ENCODE data around the gene DNAJB13.

The DNAJB13 gene

DNA sequence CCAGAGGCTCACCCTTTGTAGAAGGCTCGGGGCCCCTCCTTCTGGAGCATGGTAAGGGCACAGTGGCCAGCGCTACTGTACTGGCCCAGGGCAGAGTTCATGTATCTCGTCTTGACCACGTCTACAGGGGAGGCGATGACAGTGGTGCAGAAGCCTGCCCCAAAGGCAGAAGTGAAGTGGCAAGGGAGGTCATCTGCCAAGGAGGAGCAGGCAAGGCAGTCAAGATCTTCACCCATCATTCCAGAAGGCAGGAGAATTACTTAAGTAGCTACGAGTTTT is 24.6 kb downstream of the DNAJB13 start:
- Histone ChIP-seq H3K27ac (ENCODE audit: low read depth, low read length) (no peak overlapping the region), H3K27me3 (ENCODE audit: control insufficient read depth in 1 of 2, insufficient read depth in 2 of 2, low read length in 2 of 2) (no peaks in the 10 kb centered on the region), H3K9me3 (ENCODE audit: control insufficient read depth in 1 of 2, low read length in 2 of 2) (no peaks in the 10 kb centered on the region), H3K9ac (ENCODE audit: low read depth in 1 of 2, low read length in 2 of 2) (no peak overlapping the region), H3K36me3 (ENCODE audit: control insufficient read depth in 1 of 2, insufficient read depth in 2 of 2, low read length in 2 of 2) (peaks cover 44 to 47% of the 10 kb centered on the region in 2 donors), H3K4me3 (ENCODE audit: low read depth in 1 of 2, low read length in 2 of 2) (no peak overlapping the region), H3K4me1 (ENCODE audit: control insufficient read depth in 1 of 2, insufficient read depth in 2 of 2, low read length in 2 of 2) (peaks cover 40 to 55% of the 10 kb centered on the region in 2 donors)

DNA sequence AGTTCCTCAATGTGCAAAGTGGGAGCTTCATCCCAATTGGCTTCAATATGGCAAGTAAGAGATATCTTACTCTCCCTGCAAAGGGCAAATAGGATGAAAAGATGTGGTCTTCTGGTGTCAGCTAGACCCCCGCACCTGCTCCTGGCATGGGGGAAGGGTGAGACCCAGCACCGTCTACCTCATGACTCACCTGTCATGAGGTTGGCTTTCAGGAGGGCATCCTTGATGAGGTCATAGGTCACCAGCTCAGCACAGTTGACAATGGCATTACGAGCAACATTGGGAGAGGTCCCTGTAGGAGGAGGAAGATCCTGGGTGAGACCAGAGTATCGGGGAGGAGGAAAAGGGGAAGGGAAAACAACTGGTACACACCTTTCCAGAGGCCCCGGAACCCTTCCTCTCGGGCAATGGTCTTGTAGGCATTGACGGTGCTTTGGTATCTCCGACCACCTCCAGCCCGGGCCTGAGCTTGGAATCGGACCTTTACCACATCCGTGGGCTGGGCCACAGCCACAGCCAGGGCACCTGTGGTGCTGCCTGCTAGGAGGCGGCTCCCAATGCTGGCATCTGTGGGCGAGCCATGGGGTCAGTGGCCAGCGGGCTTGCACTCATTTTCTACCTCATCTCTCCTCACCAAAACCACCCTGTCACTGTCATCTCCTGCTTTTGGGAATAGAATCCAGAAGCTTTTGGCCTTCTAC is 25.8 kb downstream of the DNAJB13 start:
- no peaks in the 10 kb centered on the region for H3K9me3 ChIP-seq (ENCODE audit: control insufficient read depth in 1 of 2, low read length in 2 of 2)
- H3K9ac ChIP-seq (ENCODE audit: low read depth in 1 of 2, low read length in 2 of 2): no peak overlapping the region
- peaks cover 52 to 66% of the 10 kb centered on the region in 2 donors for H3K4me1 ChIP-seq (ENCODE audit: control insufficient read depth in 1 of 2, insufficient read depth in 2 of 2, low read length in 2 of 2)
- H3K36me3 ChIP-seq (ENCODE audit: control insufficient read depth in 1 of 2, insufficient read depth in 2 of 2, low read length in 2 of 2): peaks cover 44 to 47% of the 10 kb centered on the region in 2 donors
- H3K4me3 ChIP-seq (ENCODE audit: low read depth in 1 of 2, low read length in 2 of 2): no peak overlapping the region
- H3K27ac ChIP-seq (ENCODE audit: low read depth, low read length): no peak overlapping the region
- H3K27me3 ChIP-seq (ENCODE audit: control insufficient read depth in 1 of 2, insufficient read depth in 2 of 2, low read length in 2 of 2): no peaks in the 10 kb centered on the region

DNA sequence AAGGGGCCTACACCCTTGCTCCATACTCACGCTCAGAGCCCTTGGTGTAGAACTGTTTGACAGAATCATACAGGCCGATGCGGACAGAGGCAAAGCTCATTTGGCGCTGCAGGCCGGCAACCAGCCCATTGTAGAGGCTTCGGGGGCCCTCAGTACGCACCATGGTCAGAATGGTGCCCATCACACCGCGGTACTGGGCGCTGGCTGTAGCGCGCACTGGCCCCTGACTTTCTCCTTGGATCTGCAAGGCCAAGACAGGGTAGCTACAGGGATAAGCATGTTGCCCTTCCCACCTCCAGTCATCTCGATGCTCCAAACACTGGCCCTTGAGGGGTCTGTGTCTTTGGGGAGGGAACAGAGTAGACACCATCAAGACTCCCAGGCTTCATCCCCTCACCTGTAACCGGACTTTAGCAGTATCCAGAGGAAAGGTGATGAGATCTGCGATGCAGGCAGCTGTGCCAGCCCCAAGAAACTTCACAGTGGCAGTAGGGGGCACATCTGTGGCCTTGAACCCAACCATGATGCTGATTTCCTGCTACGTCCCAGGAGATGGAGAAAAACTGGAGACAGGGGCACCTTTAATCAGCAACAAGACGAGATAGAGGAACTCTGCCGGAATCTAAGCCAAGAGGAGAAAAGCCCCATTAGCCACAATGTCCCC is 27.2 kb downstream of the DNAJB13 start:
- no peak overlapping the region for H3K27ac ChIP-seq (ENCODE audit: low read depth, low read length)
- H3K9ac ChIP-seq (ENCODE audit: low read depth in 1 of 2, low read length in 2 of 2): no peak overlapping the region
- peaks cover 54 to 60% of the 10 kb centered on the region in 2 donors for H3K4me1 ChIP-seq (ENCODE audit: control insufficient read depth in 1 of 2, insufficient read depth in 2 of 2, low read length in 2 of 2)
- no peaks in the 10 kb centered on the region for H3K27me3 ChIP-seq (ENCODE audit: control insufficient read depth in 1 of 2, insufficient read depth in 2 of 2, low read length in 2 of 2)
- H3K4me3 ChIP-seq (ENCODE audit: low read depth in 1 of 2, low read length in 2 of 2): no peak overlapping the region
- no peaks in the 10 kb centered on the region for H3K9me3 ChIP-seq (ENCODE audit: control insufficient read depth in 1 of 2, low read length in 2 of 2)
- peaks cover 44 to 47% of the 10 kb centered on the region in 2 donors for H3K36me3 ChIP-seq (ENCODE audit: control insufficient read depth in 1 of 2, insufficient read depth in 2 of 2, low read length in 2 of 2)

DNA sequence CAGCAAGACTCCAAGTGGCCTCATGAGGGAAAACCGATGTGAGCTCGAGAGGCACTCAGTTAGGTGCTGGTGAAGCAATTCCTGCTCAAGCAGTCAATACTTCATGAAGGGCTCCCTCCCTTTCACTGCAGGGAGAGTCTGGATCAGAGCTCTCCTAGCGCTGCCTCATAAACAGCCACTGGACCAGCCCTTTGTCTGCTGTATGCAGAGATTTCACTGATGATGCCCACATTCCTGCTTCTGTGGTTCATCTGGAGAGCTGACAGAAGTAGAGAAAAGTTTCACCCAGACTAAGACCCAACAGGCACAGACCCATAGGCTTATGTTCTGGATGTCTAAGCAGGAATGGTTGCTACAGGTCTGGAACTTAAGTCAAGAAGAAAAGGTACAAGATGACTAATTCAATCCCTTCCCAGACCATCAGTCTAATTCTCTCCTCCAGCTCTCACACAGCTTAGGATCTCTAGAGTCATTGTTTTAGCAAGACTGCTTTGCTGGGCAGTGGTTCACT is 27.8 kb downstream of the DNAJB13 start:
- peaks cover 50 to 55% of the 10 kb centered on the region in 2 donors for H3K4me1 ChIP-seq (ENCODE audit: control insufficient read depth in 1 of 2, insufficient read depth in 2 of 2, low read length in 2 of 2)

DNA sequence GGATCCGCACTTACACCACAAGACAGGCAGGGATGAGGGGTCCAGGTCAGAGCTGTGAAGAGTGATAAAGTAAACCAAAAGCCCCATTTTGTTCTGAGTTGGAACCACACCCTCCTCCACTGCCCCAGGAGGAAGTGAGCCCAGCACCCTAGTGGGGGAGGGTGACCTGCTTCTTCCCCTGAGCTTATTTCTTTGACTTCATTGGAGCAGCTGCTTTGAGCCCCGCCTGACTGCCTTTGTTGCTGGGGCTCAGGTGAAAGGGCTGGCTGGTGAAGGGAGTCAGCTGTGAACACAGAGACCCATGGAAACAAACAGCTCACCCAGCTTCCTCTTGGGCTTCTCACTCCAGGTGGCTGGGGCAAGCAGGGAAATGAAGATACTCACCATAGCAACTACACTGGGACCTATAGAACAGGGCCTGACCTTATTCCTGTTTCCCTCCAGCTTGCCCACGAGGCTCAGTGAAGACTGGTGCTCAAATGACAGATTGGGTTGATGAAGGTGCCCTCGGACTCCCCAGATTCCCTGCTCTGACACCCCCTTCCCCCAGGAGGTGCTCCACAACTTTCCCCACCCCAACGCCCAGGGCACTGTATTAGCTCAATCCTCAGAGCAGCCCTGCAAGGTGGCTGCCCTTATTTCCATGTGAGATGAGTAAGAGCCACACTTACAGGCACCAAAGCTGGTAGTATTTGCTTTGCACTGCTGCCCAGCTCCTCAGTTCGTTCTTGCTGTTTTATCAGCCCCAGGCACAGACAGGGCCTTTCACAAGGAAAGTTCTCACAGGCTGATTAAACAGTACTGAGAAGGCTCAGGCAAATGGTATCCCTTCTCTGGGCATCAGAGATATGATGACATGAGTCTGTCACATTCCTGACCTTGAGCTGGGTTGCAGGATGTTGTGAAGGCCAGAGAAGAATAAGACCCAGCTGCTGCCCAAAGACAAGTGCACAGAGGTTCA is 29.5 kb downstream of the DNAJB13 start:
- H3K27ac ChIP-seq (ENCODE audit: low read depth, low read length): peak overlapping the region; percentile 38
- H3K4me3 ChIP-seq (ENCODE audit: low read depth in 1 of 2, low read length in 2 of 2): peak overlapping the region; percentile 73 to 96
- H3K36me3 ChIP-seq (ENCODE audit: control insufficient read depth in 1 of 2, insufficient read depth in 2 of 2, low read length in 2 of 2): peaks cover 33 to 37% of the 10 kb centered on the region in 2 donors

More for the DNA sequence above, 27.8 kb downstream of the DNAJB13 start:
- H3K27me3 ChIP-seq (ENCODE audit: control insufficient read depth in 1 of 2, insufficient read depth in 2 of 2, low read length in 2 of 2): no peaks in the 10 kb centered on the region
- no peak overlapping the region for H3K9ac ChIP-seq (ENCODE audit: low read depth in 1 of 2, low read length in 2 of 2)
- no peak overlapping the region for H3K27ac ChIP-seq (ENCODE audit: low read depth, low read length)
- peaks cover 44 to 47% of the 10 kb centered on the region in 2 donors for H3K36me3 ChIP-seq (ENCODE audit: control insufficient read depth in 1 of 2, insufficient read depth in 2 of 2, low read length in 2 of 2)
- H3K4me3 ChIP-seq (ENCODE audit: low read depth in 1 of 2, low read length in 2 of 2): no peak overlapping the region
- H3K9me3 ChIP-seq (ENCODE audit: control insufficient read depth in 1 of 2, low read length in 2 of 2): no peaks in the 10 kb centered on the region

DNA sequence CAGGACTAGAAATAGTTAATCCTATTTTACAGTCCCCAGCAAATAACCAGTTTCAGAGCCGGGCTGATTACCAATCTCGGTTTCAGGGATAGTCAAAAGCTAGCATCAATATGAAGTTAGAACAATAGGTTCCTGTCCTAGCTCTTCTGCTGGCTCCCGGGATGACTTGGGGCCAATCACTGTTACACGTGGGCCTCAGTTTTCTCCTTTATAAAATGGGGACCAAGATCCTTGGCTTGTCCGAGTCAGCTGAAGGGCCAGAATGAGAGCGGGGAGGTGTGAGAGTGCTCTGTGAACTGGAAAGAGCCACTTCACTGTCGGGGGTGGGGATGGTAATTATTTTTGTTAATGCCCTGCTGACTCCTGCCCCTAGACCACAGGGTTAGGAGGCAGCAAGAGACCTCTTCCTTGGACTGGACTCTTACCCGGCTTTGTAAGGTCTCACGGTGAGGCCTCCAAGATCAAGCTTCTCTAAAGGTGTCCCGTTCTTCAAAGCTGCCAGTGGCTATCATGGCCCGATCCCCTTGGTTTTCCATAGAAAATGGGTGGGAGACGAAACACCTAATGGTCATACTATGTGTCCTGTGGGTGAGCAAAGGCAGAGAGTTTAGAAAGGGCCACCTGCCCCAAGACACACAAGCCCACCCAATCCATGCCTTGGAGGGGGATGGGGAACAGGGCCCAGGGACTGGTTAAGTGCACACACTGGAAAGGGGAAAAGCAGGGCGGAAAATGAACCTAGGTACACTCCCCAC is 30.4 kb downstream of the DNAJB13 start:
- H3K9ac ChIP-seq (ENCODE audit: low read depth in 1 of 2, low read length in 2 of 2): peak overlapping the region; percentile 71 to 93
- H3K27ac ChIP-seq (ENCODE audit: low read depth, low read length): peak overlapping the region; percentile 38
- H3K4me3 ChIP-seq (ENCODE audit: low read depth in 1 of 2, low read length in 2 of 2): peak overlapping the region; percentile 73 to 96
- no peaks in the 10 kb centered on the region for H3K9me3 ChIP-seq (ENCODE audit: control insufficient read depth in 1 of 2, low read length in 2 of 2)
- no peaks in the 10 kb centered on the region for H3K27me3 ChIP-seq (ENCODE audit: control insufficient read depth in 1 of 2, insufficient read depth in 2 of 2, low read length in 2 of 2)
- H3K4me1 ChIP-seq (ENCODE audit: control insufficient read depth in 1 of 2, insufficient read depth in 2 of 2, low read length in 2 of 2): peaks cover 37 to 40% of the 10 kb centered on the region in 2 donors
- peaks cover 27 to 29% of the 10 kb centered on the region in 2 donors for H3K36me3 ChIP-seq (ENCODE audit: control insufficient read depth in 1 of 2, insufficient read depth in 2 of 2, low read length in 2 of 2)

More for the DNA sequence above, 29.5 kb downstream of the DNAJB13 start:
- H3K9me3 ChIP-seq (ENCODE audit: control insufficient read depth in 1 of 2, low read length in 2 of 2): no peaks in the 10 kb centered on the region
- H3K9ac ChIP-seq (ENCODE audit: low read depth in 1 of 2, low read length in 2 of 2): peak overlapping the region; percentile 71 to 93
- H3K27me3 ChIP-seq (ENCODE audit: control insufficient read depth in 1 of 2, insufficient read depth in 2 of 2, low read length in 2 of 2): no peaks in the 10 kb centered on the region
- H3K4me1 ChIP-seq (ENCODE audit: control insufficient read depth in 1 of 2, insufficient read depth in 2 of 2, low read length in 2 of 2): peaks cover 40% of the 10 kb centered on the region in 2 donors

DNA sequence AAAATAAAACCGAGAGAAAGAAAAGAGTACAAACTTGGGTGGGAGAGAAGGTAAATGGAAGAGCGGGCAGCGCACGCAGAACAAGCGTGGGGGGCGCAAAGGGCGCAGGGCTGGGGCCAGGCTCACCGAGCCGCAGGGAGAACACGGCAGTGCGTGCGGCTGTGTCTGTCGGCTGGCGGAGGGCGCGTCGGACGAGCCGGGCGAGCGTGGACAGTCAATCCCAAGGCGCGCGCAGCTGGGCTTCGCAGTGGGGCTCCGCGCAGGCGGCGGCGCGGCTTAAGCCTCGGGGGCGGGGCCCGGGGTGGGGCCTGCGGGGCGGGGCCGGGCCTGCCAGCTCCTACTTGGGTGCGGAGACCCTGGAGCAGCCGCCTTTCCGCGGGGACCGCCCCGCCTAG is 31.8 kb downstream of the DNAJB13 start, which contains the start of gene UCP2:
TSS of gene UCP2 (minus strand) at position 249 of the 395 bp plus-strand sequence. CDS start 4,465 bp downstream, outside the sequence.
- peak within 1 kb of the TSS; percentile 73 to 96 for H3K4me3 ChIP-seq (ENCODE audit: low read depth in 1 of 2, low read length in 2 of 2)
- H3K27me3 ChIP-seq (ENCODE audit: control insufficient read depth in 1 of 2, insufficient read depth in 2 of 2, low read length in 2 of 2): no peaks in the 10 kb centered on the region
- no peaks in the 10 kb centered on the region for H3K9me3 ChIP-seq (ENCODE audit: control insufficient read depth in 1 of 2, low read length in 2 of 2)
- H3K4me1 ChIP-seq (ENCODE audit: control insufficient read depth in 1 of 2, insufficient read depth in 2 of 2, low read length in 2 of 2): peaks cover 33 to 37% of the 10 kb centered on the region in 2 donors
- peak within 1 kb of the TSS; percentile 92 for H3K27ac ChIP-seq (ENCODE audit: low read depth, low read length)
- peaks cover 13 to 15% of the 10 kb centered on the region in 2 donors for H3K36me3 ChIP-seq (ENCODE audit: control insufficient read depth in 1 of 2, insufficient read depth in 2 of 2, low read length in 2 of 2)
- peak within 1 kb of the TSS; percentile 71 to 99 for H3K9ac ChIP-seq (ENCODE audit: low read depth in 1 of 2, low read length in 2 of 2)

DNA sequence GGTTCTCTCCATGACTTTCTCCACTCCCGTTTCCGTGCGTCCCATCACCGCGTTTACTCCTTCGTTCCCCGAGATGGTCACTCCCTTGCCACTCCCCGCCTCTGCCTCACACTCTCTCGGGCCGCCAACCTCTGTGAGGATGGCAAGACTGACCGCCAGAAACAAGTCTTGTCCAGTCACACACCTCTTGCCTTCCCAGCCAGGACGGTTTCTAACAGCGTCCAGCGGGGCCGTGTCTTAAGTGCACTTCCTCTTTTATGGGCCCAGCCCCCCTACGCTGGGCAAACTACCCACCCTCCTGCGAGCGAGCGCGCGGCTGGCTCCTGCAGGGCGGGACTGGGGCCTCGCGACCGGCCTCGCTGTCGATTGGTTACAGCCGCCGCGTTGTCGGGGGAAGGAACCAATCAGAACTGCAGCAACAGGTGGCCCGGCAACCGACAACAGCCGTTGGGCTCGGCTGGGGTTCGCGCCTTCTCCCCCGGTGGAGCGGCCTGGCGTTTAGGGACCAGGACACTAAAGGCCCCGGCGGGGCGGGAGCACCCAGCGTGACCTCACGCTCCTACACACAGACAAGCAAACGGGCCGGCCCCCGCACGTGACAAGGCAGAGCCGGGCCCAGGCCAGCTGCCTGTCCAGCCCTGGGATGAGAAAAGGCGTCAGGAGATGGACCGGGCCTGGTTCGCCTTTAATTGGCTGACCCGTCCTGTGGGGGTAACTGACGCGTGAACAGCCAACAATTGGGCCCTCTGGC is 32.3 kb downstream of the DNAJB13 start:
- H3K9ac ChIP-seq (ENCODE audit: low read depth in 1 of 2, low read length in 2 of 2): peak overlapping the region; percentile 71 to 99
- peaks cover 8 to 9% of the 10 kb centered on the region in 2 donors for H3K36me3 ChIP-seq (ENCODE audit: control insufficient read depth in 1 of 2, insufficient read depth in 2 of 2, low read length in 2 of 2)
- peaks cover 29 to 37% of the 10 kb centered on the region in 2 donors for H3K4me1 ChIP-seq (ENCODE audit: control insufficient read depth in 1 of 2, insufficient read depth in 2 of 2, low read length in 2 of 2)
- peak overlapping the region; percentile 73 to 96 for H3K4me3 ChIP-seq (ENCODE audit: low read depth in 1 of 2, low read length in 2 of 2)
- H3K9me3 ChIP-seq (ENCODE audit: control insufficient read depth in 1 of 2, low read length in 2 of 2): no peaks in the 10 kb centered on the region
- H3K27me3 ChIP-seq (ENCODE audit: control insufficient read depth in 1 of 2, insufficient read depth in 2 of 2, low read length in 2 of 2): no peaks in the 10 kb centered on the region
- H3K27ac ChIP-seq (ENCODE audit: low read depth, low read length): peak overlapping the region; percentile 92

All from duodenal mucosa (tissue), 2 donors.